DND-41 (cell line): ENCODE measurements around the gene DLG2.

Experiments
- EZH2 ChIP-seq: IDR thresholded peaks from 3 replicates; pipeline ENCODE4 v1.6.1; 2012; ENCODE audit warnings: borderline replicate concordance, low read depth, mild to moderate bottlenecking, moderate library complexity, low read length, inconsistent platforms; ENCODE audit not compliant: severe bottlenecking
- TF ChIP-seq, protein P1 (sequence below): IDR thresholded peaks from 2 replicates; pipeline ENCODE4 v1.5.1; 2012; ENCODE audit warnings: borderline replicate concordance, low read length, moderate library complexity, mild to moderate bottlenecking; ENCODE audit not compliant: poor library complexity, severe bottlenecking; ENCODE audit errors: extremely low read depth

DNA sequence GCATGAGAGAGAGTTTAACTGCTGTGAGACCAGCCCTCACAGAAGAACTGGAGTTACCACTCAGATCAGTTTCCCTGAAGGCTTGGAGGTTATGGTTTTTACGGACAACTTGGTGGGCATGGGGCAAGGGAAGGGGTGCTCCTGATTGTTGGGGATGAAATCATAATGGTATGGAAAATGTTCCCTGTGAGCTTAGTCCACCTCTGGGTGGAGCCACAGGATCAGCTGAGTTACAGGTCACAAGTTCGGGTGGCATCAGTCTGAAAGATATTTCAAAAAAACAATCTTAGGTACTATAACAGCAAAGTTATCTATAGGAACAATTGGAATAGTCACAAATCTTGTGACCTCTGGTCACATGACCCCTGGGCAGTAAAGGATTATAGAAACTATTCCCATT lies 162.9 kb downstream of the DLG2 start:
- TF ChIP-seq, protein P1, sequence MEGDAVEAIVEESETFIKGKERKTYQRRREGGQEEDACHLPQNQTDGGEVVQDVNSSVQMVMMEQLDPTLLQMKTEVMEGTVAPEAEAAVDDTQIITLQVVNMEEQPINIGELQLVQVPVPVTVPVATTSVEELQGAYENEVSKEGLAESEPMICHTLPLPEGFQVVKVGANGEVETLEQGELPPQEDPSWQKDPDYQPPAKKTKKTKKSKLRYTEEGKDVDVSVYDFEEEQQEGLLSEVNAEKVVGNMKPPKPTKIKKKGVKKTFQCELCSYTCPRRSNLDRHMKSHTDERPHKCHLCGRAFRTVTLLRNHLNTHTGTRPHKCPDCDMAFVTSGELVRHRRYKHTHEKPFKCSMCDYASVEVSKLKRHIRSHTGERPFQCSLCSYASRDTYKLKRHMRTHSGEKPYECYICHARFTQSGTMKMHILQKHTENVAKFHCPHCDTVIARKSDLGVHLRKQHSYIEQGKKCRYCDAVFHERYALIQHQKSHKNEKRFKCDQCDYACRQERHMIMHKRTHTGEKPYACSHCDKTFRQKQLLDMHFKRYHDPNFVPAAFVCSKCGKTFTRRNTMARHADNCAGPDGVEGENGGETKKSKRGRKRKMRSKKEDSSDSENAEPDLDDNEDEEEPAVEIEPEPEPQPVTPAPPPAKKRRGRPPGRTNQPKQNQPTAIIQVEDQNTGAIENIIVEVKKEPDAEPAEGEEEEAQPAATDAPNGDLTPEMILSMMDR = peak; percentile 22
- no peak for TF ChIP-seq EZH2
